Measurements from ENCODE around the gene MAB21L4. TPM values are rescaled to one million over a fixed set of nuclear protein-coding genes. Genes with fewer than 3 reads are reported as not detected.

MAB21L4 gene
- total and polyA plus RNA-seq, 5 experiments from 2014 or later: not detected

DNA sequence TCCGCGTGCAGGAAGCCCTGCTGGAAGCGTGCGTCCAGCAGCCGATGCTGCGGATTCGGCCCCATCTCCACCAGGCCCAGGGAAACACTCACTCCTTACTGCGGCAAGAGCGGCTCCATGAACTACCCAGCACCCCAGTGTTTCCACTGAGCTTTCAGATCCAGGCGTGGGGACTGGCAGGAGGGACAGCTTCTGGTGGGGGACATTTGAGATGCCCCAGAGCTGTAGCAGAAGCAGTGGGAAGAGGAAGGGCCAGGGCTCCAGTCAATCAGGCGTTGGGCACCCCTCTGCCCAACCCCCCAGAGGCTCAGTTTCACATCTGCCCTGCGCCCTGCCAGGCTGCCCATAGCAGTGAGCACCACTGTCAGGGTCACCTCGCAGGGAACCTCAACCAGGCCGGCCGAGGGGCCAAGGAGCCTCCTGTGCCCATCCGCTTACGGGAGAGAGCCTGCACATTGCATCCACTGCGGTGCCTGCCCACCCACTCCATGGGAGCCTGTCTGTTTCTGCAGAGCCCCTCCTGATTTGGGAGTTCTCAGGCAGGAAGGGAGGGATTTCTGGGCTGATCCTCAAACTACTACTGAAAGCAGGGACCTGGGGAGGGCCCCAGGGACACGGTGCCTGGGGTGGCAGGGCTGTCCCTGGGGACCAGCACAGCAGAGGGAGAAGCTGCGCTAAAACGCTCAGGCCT, 22.7 kb downstream of the MAB21L4 start:
- peaks cover 0 to 3% (median 0%) of the 10 kb centered on the region in 5 donors for H3K27me3 Mint-ChIP-seq
- H3K9me3 Mint-ChIP-seq: no peaks in the 10 kb centered on the region
- ATAC-seq: no peak

DNA sequence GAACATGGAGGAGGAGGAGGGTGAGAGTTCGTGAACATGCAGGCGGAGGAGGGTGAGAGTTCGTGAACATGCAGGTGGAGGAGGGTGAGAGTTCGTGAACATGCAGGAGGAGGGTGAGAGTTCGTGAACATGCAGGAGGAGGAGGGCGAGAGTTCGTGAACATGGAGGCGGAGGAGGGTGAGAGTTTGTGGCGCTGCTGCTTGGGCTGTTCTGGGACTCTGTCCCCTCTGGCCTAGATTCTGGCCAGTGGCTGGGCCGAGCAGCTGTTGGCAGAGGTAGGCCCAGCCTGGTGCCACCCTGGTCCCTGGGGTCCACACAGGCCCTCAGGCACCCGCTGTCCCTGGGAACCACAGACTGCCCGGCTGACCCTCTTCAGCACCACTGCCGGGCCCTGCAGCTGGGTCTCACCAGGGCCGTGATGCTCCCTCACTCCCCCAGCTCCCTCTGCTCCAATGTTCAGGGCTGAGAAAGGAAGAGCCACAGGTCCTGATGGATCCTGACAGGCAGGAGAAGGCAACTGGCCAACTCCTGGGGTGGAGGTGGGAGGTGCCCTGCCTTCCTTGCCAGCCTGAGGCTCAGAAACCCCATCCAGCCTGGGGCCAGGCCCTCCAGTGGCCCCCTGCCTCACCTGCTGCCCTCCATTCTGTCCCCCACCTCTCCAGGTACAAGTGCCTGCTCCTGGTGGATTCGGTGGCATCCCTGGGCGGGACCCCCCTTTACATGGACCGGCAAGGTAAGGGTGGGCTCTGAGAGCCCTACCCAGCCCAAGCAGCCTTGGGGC, 23.4 kb downstream of the MAB21L4 start:
- Mint-ChIP-seq H3K27me3 (peaks cover 0 to 10% (median 3%) of the 10 kb centered on the region in 5 donors), H3K4me1 (no peaks in the 10 kb centered on the region)

More for the DNA sequence above, 22.7 kb downstream of the MAB21L4 start:
- Mint-ChIP-seq H3K4me1 (no peaks in the 10 kb centered on the region), H3K4me3 (no peak overlapping the region), H3K36me3 (no peaks in the 10 kb centered on the region), H3K27ac (no peak overlapping the region)
- POLR2A ChIA-PET: no interaction called here
- DNase-seq: peak in 1 of 10 donors; percentile 35

GRCh38 chr2:240871071-240871958, 24.6 kb downstream of the MAB21L4 start:
- no peaks in the 10 kb centered on the region for H3K4me1 Mint-ChIP-seq
- ATAC-seq (no peak), DNase-seq (peak in 1 of 10 donors; percentile 51)
- POLR2A ChIA-PET: no interaction called here
- H3K27me3 Mint-ChIP-seq: peaks cover 0 to 12% (median 3%) of the 10 kb centered on the region in 5 donors
- no peak overlapping the region for H3K4me3 Mint-ChIP-seq
- no peaks in the 10 kb centered on the region for H3K9me3 Mint-ChIP-seq
- no peaks in the 10 kb centered on the region for H3K36me3 Mint-ChIP-seq
- peak overlapping the region in 1 of 10 donors; percentile 24 for H3K27ac Mint-ChIP-seq

More for the DNA sequence above, 23.4 kb downstream of the MAB21L4 start:
- H3K9me3 Mint-ChIP-seq: no peaks in the 10 kb centered on the region
- POLR2A ChIA-PET: no interaction called here
- H3K4me3 Mint-ChIP-seq: no peak overlapping the region
- no peaks in the 10 kb centered on the region for H3K36me3 Mint-ChIP-seq
- ATAC-seq (no peak), DNase-seq (peak in 1 of 10 donors; percentile 43)
- no peak overlapping the region for H3K27ac Mint-ChIP-seq

DNA sequence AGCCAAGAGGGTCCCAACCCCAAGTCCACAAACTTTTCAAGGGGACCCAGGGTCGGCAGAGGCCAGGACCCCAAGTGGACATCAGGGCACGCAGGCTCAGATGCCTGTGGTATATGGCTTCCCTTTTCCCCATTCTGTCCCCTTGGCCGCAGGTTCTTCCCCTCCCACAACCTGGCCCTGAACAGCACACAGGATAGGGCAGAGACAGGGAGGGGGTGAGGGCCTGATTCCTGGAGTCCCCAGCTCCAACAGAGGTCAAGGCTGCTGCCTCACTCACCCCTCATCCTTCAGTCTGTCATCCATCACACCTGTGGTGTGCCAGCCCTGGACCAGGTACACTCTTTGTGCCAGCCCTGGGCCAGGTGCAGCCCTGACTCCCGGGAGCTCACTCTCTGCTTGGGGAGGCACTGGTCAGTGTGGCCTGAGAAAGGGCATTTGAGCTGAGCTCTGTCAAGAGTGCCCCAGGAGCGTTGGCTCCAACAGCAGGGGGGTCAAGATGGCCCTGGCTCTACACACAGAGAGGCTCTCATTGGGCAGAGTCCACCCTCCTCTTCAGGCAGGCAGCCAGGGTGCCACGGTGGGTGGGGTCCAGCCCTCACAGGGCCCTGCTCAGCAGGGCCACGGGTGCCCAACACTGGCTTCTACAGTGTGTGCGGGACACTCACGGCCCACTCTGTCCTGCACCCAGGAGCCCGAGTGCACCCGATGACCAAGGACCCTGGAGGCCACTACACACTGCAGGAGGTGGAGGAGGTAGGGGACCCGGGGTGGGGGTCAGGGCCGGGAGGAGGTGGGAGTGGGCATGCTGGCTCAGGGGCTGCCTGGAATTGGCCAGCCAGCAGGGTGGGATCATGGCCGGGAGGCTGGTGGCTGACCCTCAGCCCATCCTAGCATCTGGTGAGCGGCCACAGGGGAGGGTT, 25.7 kb downstream of the MAB21L4 start:
- POLR2A ChIA-PET: no interaction called here
- Mint-ChIP-seq H3K4me3 (no peak overlapping the region), H3K9me3 (no peaks in the 10 kb centered on the region), H3K27me3 (peaks cover 0 to 13% (median 3%) of the 10 kb centered on the region in 5 donors), H3K27ac (no peak overlapping the region), H3K36me3 (no peaks in the 10 kb centered on the region), H3K4me1 (no peaks in the 10 kb centered on the region)
- no peak for DNase-seq
- no peak for ATAC-seq

- H3K27me3 Mint-ChIP-seq: peaks cover 0 to 13% (median 3%) of the 10 kb centered on the region in 5 donors
- no peak overlapping the region for H3K4me3 Mint-ChIP-seq
- DNase-seq: peak in 1 of 10 donors; percentile 60
- POLR2A ChIA-PET: no interaction called here
- no peaks in the 10 kb centered on the region for H3K36me3 Mint-ChIP-seq
- H3K9me3 Mint-ChIP-seq: no peaks in the 10 kb centered on the region
- H3K27ac Mint-ChIP-seq: no peak overlapping the region
- no peak for ATAC-seq
- H3K4me1 Mint-ChIP-seq: no peaks in the 10 kb centered on the region
These were observed 26.6 kb downstream of the MAB21L4 start for GRCh38 chr2:240869109-240869955.

DNA sequence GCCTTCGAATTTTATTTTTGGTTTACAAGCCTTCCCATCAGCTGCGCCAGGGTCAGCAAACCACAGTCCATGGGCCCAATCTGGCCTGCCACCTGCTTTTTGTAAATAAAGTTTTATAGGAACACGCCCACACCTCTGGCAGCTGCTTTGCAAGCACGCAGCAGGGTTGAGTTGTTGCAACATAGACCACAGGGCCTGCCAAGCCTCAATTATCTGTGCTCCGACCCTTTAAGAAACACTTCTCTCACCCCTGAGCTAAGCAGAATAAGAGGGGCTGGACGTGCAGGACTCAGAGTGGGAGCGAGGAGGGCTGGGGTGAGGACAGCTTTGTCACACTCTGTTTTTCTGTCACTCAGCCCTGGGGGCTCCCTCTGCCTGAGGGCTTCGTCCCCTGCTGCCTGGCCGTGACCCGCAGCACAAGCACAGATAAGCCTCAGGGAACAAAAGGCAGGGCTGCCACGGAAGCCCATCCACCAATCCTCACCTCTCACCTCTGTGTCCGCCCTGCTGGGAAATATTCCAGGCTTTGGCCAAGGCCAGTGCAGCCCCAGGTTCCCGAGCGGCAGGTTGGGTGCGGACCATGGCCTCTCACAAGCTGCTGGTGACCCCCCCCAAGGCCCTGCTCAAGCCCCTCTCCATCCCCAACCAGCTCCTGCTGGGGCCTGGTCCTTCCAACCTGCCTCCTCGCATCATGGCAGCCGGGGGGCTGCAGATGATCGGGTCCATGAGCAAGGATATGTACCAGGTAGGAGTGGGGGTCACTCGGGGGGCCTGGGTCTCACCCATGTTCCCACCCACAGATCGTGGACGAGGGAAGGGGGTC, 27.5 kb downstream of the MAB21L4 start, which contains the start of gene AGXT:
TSS of gene AGXT (plus strand) at position 539 of the 823 bp plus-strand sequence. CDS start at position 581, 42 bp downstream.
- H3K27me3 Mint-ChIP-seq: peaks cover 0 to 13% (median 3%) of the 10 kb centered on the region in 5 donors
- no peaks in the 10 kb centered on the region for H3K36me3 Mint-ChIP-seq
- no peak for DNase-seq

GRCh38 chr2:240865391-240865790, 30.6 kb downstream of the MAB21L4 start:
- Mint-ChIP-seq H3K9me3 (no peaks in the 10 kb centered on the region), H3K36me3 (no peaks in the 10 kb centered on the region), H3K27ac (no peak overlapping the region), H3K27me3 (peaks cover 0 to 13% (median 3%) of the 10 kb centered on the region in 5 donors), H3K4me3 (no peak overlapping the region), H3K4me1 (no peaks in the 10 kb centered on the region)
- POLR2A ChIA-PET: no interaction called here
- DNase-seq: no peak
- ATAC-seq: no peak

More for the DNA sequence above, 27.5 kb downstream of the MAB21L4 start, which contains the start of gene AGXT:
- Mint-ChIP-seq H3K4me1 (no peaks in the 10 kb centered on the region), H3K27ac (peak within 1 kb of the TSS in 1 of 10 donors; percentile 23), H3K9me3 (no peaks in the 10 kb centered on the region), H3K4me3 (no peak within 1 kb of the TSS)
- no peak for ATAC-seq
- POLR2A ChIA-PET: no interaction called here

DNA sequence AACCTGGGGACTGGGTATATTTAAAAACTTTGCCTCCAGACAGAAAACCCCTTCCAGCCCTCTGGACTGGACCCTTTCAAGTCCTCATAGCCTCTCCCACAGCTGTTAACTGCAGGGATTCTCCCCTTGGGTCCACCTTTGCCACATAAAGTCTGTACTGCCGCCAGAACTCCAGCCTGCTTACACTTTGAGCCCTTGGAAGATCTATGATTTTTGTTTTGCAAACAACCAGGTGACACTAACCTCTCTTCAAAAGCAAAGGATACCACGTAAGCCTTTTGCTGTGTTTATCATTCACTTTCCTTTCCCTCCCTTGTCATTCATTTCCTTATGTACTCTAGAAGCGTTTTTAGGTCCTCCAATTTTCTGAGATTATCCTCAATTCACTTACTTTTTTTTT, 31.5 kb downstream of the MAB21L4 start:
- H3K27ac Mint-ChIP-seq: peak overlapping the region in 1 of 10 donors; percentile 13
- ATAC-seq: no peak
- H3K4me3 Mint-ChIP-seq: no peak overlapping the region
- no peaks in the 10 kb centered on the region for H3K36me3 Mint-ChIP-seq
- no peaks in the 10 kb centered on the region for H3K4me1 Mint-ChIP-seq
- peaks cover 0 to 13% (median 3%) of the 10 kb centered on the region in 5 donors for H3K27me3 Mint-ChIP-seq
- POLR2A ChIA-PET: no interaction called here
- no peaks in the 10 kb centered on the region for H3K9me3 Mint-ChIP-seq
- DNase-seq: no peak

DNA sequence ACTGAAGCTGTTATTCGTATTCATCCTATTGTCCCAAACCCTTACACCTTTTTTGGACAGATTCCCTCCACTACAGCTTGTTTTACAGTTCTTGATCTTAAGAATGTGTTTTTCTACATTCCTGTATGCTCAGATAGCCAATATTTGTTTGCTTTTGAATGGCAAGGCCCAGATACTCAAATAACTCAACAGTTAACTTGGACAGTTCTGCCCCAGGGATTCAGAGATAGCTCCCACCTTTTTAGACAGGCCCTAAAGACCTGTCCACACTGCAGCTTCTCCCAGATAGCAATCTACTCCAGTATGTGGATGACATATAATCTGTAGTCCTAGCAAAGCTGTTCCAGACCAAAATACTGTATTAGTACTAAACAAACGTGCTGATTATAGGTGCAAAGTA, 34.4 kb downstream of the MAB21L4 start:
- Mint-ChIP-seq H3K4me3 (no peak overlapping the region), H3K27me3 (peaks cover 0 to 1% (median 0%) of the 10 kb centered on the region in 5 donors), H3K4me1 (no peaks in the 10 kb centered on the region), H3K27ac (no peak overlapping the region), H3K9me3 (no peaks in the 10 kb centered on the region), H3K36me3 (no peaks in the 10 kb centered on the region)
- DNase-seq (no peak), ATAC-seq (no peak)
- POLR2A ChIA-PET: interaction anchor here (0.6 kb wide), 1 partner anchor 104 kb away, joined by 3 read pairs; no protein-coding TSS in a partner anchor

DNA sequence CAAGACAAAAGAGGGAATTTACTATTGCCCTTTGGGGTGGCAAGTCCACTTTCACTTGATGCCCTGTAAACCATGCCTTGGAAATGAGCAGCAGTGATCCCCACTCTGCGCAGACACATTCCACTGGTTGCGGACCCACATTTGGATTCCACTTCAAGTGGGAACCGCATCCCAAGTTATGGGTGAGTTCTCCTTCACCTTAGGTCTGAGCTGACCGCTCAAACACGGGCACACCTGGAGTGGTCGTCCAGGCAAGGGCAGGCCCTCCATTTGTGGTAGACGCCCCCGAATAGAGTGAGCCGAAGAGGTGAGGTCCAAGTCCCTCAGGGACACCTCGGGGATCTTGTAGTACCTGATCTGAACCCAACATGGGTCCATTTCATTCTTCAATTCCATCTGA, 37.1 kb downstream of the MAB21L4 start:
- Mint-ChIP-seq H3K27me3 (peaks cover 0 to 3% (median 0%) of the 10 kb centered on the region in 5 donors), H3K4me3 (no peak overlapping the region), H3K27ac (no peak overlapping the region), H3K4me1 (no peaks in the 10 kb centered on the region), H3K9me3 (peaks cover 0 to 8% (median 5%) of the 10 kb centered on the region in 9 donors), H3K36me3 (peaks cover 0 to 13% (median 0%) of the 10 kb centered on the region in 3 donors)
- no peak for DNase-seq
- POLR2A ChIA-PET: no interaction called here
- no peak for ATAC-seq

All from naive thymus-derived CD8-positive, alpha-beta T cell (primary cell).